Measurements from ENCODE around the gene CD9. TPM values are rescaled to one million over a fixed set of nuclear protein-coding genes. Genes with fewer than 3 reads are reported as not detected.
A peak's percentile ranks its signal among the peaks of the same experiment; 100 is the strongest.

The CD9 gene
- total RNA-seq, 4 donors from 2014 or later, result 349 to 416 (median 399) TPM

DNA sequence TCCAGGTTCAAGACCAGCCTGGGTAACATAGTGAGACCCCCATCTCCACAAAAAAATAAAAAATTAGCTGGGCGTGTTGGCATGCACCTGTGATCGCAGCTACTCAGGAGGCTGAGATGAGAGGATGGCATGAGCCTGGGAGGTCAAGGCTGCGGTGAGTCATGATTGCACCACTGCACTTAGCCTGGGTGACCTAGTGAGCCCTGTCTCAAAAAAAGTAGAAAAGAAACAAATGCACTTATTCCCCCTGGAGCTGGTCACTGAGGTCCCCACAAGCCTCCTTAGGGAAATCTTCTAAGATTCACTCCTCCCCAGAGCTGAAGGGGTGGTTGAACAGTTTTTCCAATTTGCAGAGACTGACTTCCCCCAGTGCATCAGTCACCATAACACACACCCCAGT, 1.6 kb downstream of the CD9 start:
- Histone ChIP-seq H3K4me1 (peaks cover 56 to 86% (median 85%) of the 10 kb centered on the region in 4 donors), H3K9me3 (no peaks in the 10 kb centered on the region), H3K4me3 (peak overlapping the region; percentile 78 to 100 (median 98)), H3K36me3 (no peaks in the 10 kb centered on the region), H3K27ac (replicated peaks in 1 of 4) (peak overlapping the region; percentile 94 to 100 (median 98)), H3K27me3 (no peaks in the 10 kb centered on the region)
- intact Hi-C loops (cut with DNase I), result loop anchor here (2.0 kb wide), 1 partner anchor 29 kb away; no protein-coding TSS in a partner anchor
- TF ChIP-seq POLR2AphosphoS5 (IDR thresholded peaks at IDR 0.05), result no peak
- TF ChIP-seq, protein P1, sequence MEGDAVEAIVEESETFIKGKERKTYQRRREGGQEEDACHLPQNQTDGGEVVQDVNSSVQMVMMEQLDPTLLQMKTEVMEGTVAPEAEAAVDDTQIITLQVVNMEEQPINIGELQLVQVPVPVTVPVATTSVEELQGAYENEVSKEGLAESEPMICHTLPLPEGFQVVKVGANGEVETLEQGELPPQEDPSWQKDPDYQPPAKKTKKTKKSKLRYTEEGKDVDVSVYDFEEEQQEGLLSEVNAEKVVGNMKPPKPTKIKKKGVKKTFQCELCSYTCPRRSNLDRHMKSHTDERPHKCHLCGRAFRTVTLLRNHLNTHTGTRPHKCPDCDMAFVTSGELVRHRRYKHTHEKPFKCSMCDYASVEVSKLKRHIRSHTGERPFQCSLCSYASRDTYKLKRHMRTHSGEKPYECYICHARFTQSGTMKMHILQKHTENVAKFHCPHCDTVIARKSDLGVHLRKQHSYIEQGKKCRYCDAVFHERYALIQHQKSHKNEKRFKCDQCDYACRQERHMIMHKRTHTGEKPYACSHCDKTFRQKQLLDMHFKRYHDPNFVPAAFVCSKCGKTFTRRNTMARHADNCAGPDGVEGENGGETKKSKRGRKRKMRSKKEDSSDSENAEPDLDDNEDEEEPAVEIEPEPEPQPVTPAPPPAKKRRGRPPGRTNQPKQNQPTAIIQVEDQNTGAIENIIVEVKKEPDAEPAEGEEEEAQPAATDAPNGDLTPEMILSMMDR (IDR thresholded peaks at IDR 0.05), result no peak
- TF ChIP-seq POLR2A (IDR thresholded peaks at IDR 0.05; ENCODE audit: low read depth), result no peak
- no peak for TF ChIP-seq EP300 (IDR thresholded peaks at IDR 0.05)
- no peak for DNase-seq (ENCODE audit: extremely low spot score)
- WGBS, result 48% methylated on average over 3 of the region's 3 CpGs

DNA sequence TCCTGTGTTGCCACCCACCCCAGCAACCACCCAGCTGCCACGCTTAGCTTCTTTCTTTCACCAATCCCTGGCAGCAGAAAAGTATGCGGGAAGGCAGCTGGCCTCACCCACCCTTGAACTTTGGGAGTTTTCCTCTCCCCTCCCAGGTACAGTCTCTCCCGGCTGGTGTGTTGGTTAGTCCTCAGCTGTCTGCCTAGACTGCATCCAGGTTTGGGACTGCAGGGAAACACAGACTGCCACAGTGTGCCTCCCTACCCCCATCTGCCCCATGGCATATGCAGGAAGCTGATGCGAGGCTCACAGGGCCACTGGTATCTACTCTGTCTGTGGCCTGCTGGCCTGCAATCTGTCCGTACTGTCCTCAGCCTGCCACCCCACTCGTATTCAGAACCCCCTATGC, 2.1 kb downstream of the CD9 start:
- TF ChIP-seq POLR2AphosphoS5 (IDR thresholded peaks at IDR 0.05), result peak in 1 of 2 donors; percentile 24
- no peak for TF ChIP-seq EP300 (IDR thresholded peaks at IDR 0.05)
- TF ChIP-seq POLR2A (IDR thresholded peaks at IDR 0.05; ENCODE audit: low read depth), result no peak
- TF ChIP-seq, protein P1 (IDR thresholded peaks at IDR 0.05), result no peak
- Histone ChIP-seq H3K9me3 (no peaks in the 10 kb centered on the region), H3K36me3 (peaks cover 0 to 5% (median 0%) of the 10 kb centered on the region in 4 donors), H3K4me3 (peak overlapping the region; percentile 78 to 100 (median 98)), H3K4me1 (peaks cover 61 to 89% (median 87%) of the 10 kb centered on the region in 4 donors), H3K27me3 (no peaks in the 10 kb centered on the region), H3K27ac (replicated peaks in 1 of 4) (peak overlapping the region; percentile 94 to 100 (median 98))
- DNase-seq (ENCODE audit: extremely low spot score), result no peak
- 46% methylated on average over 4 of the region's 6 CpGs for WGBS
- intact Hi-C loops (cut with DNase I), result no loop called here

DNA sequence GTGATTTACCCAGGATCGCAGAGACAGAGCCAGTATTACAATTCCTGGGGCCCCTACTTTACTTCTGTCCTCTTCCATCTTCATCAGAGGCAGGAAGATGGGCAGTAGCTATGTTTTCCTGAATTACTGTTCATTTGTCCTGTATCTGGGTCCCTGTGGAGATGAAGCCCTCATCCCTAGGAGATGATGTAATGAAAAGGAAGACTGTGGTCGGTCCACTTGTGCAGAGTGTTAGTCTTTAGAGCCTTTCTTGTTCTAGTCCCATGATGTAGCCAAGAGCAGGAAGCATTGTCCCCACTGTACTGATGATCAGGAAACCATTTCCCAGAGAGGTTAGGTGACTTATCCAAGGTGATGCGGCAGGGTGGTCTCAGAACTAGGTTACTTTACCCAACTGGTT, 2.6 kb downstream of the CD9 start:
- peak overlapping the region; percentile 78 to 100 (median 98) for H3K4me3 ChIP-seq
- H3K36me3 ChIP-seq, result peaks cover 0 to 5% (median 0%) of the 10 kb centered on the region in 4 donors
- intact Hi-C loops (cut with DNase I), result no loop called here
- peak overlapping the region; percentile 94 to 100 (median 98) for H3K27ac ChIP-seq (replicated peaks in 1 of 4)
- WGBS, result 50% methylated on average over 3 of the region's 3 CpGs
- H3K4me1 ChIP-seq, result peaks cover 66 to 90% (median 87%) of the 10 kb centered on the region in 4 donors
- TF ChIP-seq, protein P1 (IDR thresholded peaks at IDR 0.05), result no peak
- TF ChIP-seq POLR2AphosphoS5 (IDR thresholded peaks at IDR 0.05), result peak in 1 of 2 donors; percentile 20
- no peak for TF ChIP-seq POLR2A (IDR thresholded peaks at IDR 0.05; ENCODE audit: low read depth)
- no peak for TF ChIP-seq EP300 (IDR thresholded peaks at IDR 0.05)
- H3K9me3 ChIP-seq, result no peaks in the 10 kb centered on the region
- no peak for DNase-seq (ENCODE audit: extremely low spot score)
- no peaks in the 10 kb centered on the region for H3K27me3 ChIP-seq

DNA sequence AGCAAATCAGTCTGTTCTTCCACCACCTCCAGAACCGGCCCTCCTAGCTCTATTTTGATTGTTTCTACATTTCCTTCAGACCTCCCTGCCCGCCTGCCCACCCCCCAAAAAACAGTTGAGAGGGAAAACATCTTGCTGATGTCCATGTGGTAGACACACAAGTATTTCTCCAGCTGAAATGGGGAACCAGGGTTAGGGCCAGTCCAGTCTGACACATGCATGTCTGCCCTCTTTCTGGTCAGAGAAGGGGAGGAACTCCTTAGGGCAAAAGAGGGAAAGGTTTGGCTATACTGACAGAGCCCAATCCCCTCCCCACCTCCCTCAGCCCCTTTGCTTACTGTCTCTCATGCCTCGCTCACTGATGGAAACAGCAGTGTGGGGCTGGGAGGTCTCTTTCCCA, 3.4 kb downstream of the CD9 start:
- H3K4me1 ChIP-seq, result peaks cover 70 to 90% (median 87%) of the 10 kb centered on the region in 4 donors
- no peaks in the 10 kb centered on the region for H3K27me3 ChIP-seq
- intact Hi-C loops (cut with DNase I), result no loop called here
- 85% methylated on average over 3 of the region's 3 CpGs for WGBS
- H3K27ac ChIP-seq (replicated peaks in 1 of 4), result peak overlapping the region; percentile 94 to 100 (median 98)
- H3K36me3 ChIP-seq, result peaks cover 0 to 5% (median under 1%) of the 10 kb centered on the region in 4 donors
- DNase-seq (ENCODE audit: extremely low spot score), result no peak
- H3K4me3 ChIP-seq, result peak overlapping the region; percentile 78 to 100 (median 98)
- H3K9me3 ChIP-seq, result no peaks in the 10 kb centered on the region
- TF ChIP-seq POLR2AphosphoS5 (IDR thresholded peaks at IDR 0.05) (no peak), EP300 (IDR thresholded peaks at IDR 0.05) (no peak), POLR2A (IDR thresholded peaks at IDR 0.05; ENCODE audit: low read depth) (no peak)
- TF ChIP-seq, protein P1 (IDR thresholded peaks at IDR 0.05), result no peak

All from esophagus muscularis mucosa (tissue), 4 donors.